GM19438 (cell line): ENCODE measurements around the gene NPPA.
A peak's percentile ranks its signal among the peaks of the same experiment; 100 is the strongest.
"Not testable (repeated sequence)": the region's sequence is repeated elsewhere in the genome, so short reads cannot be mapped to it uniquely, and the experiment has no call there.

Experiments used
- ATAC-seq: cut with Tn5 transposase; IDR thresholded peaks from one replicate; pipeline ENCODE4 v1.9.1; 2021; ENCODE audit warnings: low read depth; ENCODE audit not compliant: unreplicated experiment

The NPPA gene

GRCh38 chr1:11822091-11822490 lies 25.5 kb downstream of the NPPA start:
- no peak for ATAC-seq

DNA sequence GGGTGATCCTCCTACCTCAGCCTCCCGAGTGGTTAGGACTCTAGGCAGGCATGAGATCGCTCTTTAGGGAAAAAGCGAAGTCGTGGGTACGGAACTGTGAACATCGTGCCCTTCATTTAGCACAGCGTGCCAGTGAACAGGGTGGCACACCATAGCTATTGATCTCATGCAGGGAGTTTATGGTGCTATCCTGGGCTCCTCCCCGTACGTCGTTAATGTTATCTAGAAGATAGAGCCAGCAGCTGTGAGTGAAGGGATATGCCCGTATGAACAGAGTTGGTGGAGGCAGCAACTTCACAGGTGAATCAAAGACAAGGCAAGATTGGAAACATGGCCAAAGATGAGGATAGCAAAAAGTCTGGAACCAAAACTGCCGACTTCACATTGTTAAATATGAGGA lies 30.4 kb downstream of the NPPA start:
- no peak for ATAC-seq

GRCh38 chr1:11813021-11813420 lies 34.6 kb downstream of the NPPA start:
- ATAC-seq = no peak

DNA sequence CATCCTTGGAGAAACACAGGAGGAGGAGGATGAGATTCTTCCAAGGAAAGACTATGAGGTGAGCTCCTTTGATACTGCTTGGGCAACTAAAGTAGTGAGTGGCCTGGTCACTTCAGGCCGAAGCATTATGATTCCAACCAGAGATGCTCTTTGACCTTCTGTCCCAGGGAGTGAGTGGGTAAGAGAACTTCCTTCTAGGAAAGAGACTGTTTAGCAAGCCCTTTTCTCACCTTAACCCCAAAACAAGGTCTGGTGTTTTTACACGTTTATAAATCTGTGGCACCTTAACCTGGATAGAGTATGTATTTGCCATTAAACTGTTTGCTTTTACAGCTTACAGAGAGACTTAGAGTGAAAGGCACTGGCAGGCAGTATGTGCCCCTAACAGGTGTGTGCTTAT lies 40.5 kb downstream of the NPPA start:
- ATAC-seq = no peak

DNA sequence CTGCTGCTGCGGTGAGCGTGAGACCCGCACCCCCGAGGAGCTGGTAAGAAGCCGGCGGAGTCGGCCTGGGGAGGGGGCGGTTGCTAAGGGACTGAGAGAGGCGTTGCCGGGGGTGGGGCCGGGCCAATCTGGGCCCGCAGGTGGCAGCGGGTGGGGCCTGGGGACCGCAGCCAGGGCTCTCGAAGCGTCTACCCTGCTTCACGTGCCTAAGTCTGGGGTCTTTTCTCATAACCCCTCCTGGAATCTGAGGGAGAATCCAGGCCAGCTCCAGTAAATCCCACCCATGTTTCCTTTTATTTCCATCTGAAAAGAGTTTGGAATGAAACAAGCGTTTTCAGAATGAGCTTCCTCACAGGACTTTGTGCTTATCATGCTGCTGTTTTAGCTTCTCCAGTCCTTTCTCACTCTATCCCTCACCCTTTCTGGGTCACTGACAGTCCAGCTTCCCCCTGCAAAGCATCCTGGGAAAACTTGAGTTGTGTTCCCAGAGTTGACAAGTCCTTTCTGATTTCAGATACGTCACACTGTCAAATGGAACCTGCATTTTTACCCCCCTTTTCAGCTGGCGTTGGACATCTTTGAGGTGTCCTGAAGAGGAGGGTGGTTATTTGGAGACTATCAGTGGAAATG lies 41.2 kb downstream of the NPPA start:
- ATAC-seq = peak; percentile 37

- ATAC-seq = peak; percentile 86
Measured at GRCh38 chr1:11805422-11806306, 41.9 kb downstream of the NPPA start, which contains the start of the genes CLCN6 and MTHFR. TSS of gene CLCN6 (plus strand) at chr1:11806191. CDS start at chr1:11806263, 72 bp downstream. TSS of gene MTHFR (minus strand) at chr1:11805964. CDS start at chr1:11803116, 2,848 bp downstream.

DNA sequence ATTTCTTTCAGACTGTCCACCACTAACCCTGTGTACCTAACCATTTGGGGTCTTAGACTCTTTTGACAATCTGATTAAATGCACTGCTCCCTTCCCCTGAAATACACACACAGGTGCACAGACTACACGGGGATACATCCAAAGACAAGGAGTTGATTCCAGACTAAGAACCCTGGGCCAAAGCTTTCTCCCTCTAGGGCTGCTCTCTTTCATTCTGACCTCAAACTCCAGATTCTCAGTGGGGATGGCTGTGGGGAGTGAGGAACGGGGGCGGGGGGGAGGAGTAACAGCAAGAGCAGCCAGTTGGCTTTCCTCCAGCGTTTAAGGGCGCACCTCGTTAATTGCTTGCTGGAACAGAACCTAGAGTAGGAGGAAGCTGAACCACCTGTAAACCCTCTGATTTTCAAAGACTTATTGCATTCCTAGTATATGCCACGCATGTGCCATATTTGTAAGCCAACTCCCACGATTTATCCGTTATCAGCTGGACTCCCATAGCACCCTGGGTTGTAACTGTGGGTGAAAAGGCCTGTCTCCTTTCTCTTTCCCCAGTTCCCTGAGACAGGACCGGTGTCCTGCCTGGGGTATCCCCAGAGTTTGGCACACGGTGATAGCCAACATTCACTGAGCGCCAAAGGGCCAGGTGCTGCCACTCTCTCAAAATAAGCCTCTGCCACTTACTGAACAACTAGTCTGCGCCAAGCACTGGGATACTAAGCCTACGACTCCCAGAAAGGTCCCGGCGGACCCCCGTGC lies 42.7 kb downstream of the NPPA start:
- ATAC-seq = no peak

GRCh38 chr1:11803924-11804665 lies 43.5 kb downstream of the NPPA start:
- not testable (repeated sequence) for ATAC-seq

DNA sequence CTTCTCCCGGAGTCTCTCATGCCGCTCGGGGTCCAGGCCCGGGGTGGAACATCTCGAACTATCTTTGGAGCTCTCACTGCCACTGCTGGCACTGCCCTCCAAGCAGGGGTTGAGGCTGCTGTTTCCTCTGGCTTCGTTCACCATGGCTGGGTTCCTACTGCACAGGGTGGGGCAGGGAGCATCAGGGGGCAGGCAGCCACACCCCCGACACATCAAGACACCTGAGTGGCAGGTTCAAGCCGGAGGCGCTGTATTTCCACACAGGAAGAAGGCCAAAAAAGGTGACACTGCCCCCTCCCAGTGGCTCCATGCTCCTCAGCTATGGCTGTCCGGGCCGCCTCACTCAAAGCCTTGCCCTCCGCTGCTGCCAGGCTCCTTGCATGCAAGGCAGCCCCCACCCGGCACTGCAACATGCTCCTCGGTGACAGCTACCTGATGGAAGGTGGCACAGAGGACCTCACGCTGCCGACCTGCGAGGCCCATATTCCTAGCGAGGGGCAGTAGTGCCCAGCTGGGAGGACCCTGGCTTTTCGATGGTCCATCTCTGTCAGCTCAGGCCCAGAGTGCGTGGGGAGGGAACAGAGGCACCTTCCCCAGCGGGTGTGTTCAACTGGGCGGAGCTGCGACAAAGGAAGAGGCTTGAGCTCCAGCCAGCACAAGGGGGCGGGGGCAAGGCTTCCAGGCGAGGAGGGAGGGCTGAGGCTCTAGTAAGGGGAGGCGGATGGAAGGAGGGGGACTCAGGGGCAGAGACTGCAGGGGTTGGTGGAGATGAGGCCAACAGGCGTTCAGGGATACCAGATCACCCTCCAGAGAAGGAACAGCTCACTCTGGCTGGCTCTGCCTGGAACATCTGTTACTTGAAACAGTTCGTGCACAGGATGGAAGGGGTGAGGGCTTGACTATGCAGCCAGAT lies 44.4 kb downstream of the NPPA start:
- peak; percentile 27 for ATAC-seq

GRCh38 chr1:11802616-11802972 lies 45.0 kb downstream of the NPPA start:
- ATAC-seq = no peak

GRCh38 chr1:11800756-11801433 lies 46.7 kb downstream of the NPPA start:
- no peak for ATAC-seq

- ATAC-seq = no peak
Measured at GRCh38 chr1:11800391-11800755, 47.2 kb downstream of the NPPA start.

DNA sequence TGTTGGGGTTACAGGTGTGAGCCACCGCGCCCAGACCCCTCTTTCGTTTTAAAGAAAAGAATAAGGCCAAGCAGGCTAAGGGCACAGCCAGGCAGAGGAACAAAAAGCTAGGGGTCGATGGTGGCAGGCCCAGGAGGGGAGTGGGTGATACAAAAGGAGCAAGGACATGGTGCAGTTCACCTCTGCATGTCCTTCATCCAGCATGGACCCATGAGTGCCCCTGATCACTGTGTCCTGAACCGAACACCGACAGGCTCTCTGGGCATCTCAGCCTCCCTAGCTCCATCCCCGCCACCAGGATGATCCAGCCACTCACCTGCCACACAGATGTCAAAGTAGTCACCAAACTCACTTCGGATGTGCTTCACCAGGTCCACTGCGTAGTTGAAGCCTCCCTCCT lies 47.7 kb downstream of the NPPA start:
- no peak for ATAC-seq

DNA sequence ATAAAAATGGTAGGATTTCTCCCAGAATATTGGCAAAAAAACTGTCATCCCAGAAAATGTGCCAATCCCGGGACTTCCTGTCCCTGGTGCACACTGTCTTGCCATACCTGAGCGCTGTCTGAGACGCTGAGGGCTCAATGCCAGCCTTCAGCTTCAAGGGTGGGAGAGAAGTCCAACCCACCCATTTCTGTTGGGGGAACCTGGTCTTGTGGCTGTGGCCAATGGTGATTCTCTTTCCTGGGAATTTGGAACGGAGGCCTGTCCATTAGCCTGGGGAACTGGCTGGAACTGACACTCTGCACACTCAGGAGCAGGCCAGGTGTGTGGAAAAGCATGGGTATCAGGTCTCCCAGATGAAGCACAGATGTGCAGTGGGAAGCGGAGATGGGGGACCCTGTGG lies 48.5 kb downstream of the NPPA start:
- no peak for ATAC-seq

DNA sequence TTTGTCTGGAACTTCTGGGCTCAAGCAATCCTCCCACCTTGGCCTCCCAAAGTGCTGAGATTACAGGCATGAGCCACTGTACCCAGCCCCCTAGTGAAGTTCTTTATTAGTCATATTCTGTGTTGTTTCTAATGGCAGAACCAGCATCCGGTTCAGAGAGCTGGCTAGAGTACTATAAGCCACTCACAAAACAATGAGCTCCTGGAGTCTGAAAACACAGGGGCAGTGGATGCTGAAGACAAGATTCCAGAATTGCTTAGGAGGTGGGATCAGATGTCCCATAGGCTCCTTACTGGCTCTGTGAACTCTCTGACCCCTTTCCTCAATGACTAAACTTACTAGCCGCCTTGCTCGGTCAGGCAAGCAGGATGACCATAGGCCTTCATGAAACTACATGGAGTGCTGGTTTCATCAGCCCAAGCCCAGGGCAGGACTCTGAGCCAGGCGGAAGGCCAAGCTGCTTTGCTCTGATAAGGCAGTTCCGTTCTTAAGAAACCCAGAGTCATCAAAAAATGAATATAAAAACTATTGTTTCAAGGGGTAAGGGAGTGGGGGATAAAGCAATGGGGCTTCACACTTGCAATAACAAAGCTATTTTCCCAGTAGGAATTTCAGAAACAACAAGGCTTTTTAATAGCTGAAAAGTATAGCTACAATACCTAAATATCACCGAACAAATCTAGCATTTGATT lies 49.9 kb downstream of the NPPA start:
- ATAC-seq = no peak

DNA sequence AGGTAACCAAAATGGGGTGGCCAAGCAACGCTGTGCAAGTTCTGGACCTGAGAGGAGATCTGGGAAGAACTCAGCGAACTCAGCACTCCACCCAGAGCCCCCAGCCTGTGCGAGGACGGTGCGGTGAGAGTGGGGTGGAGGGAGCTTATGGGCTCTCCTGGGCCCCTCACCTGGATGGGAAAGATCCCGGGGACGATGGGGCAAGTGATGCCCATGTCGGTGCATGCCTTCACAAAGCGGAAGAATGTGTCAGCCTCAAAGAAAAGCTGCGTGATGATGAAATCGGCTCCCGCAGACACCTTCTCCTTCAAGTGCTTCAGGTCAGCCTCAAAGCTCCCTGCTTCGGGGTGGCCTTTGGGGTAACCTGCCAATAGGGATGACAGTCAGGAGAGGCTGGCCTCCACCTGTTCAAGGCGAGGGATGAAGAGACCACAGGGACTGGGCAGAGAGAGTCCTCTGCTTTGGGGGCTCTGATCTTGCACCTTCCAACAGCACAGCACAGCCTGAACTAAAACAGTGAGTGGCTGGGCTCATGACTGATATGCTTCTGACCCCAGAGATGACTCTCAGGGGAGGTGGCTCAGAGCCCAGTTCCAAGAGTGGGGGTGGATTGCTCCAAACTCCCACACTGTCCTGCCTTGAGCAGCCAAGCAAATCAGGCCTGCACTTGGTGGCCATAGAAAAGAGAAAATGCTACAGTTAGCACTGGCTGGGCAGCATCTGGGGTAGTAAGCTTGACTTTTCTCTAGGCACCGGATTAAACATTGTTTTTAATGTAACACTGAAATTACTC lies 51.4 kb downstream of the NPPA start:
- ATAC-seq = no peak
